Neuron (in vitro differentiated cells): ENCODE measurements around the gene UBL7.
"Not testable (repeated sequence)": the region's sequence is repeated elsewhere in the genome, so short reads cannot be mapped to it uniquely, and the experiment has no call there.

Source experiments
- H2AFZ ChIP-seq: one replicate; pipeline ENCODE4 v1.6.1; 2013; ENCODE audit warnings: low read depth, mild to moderate bottlenecking, inconsistent platforms, low read length, moderate library complexity
- H3K27me3 ChIP-seq: one replicate; pipeline ENCODE4 v1.6.1; 2013; ENCODE audit warnings: low read length; ENCODE audit not compliant: insufficient read depth
- H3K36me3 ChIP-seq: one replicate; pipeline ENCODE4 v1.6.1; 2013; ENCODE audit warnings: low read length; ENCODE audit not compliant: insufficient read depth
- H3K4me1 ChIP-seq: one replicate; pipeline ENCODE4 v1.6.1; 2013; ENCODE audit warnings: low read length; ENCODE audit not compliant: insufficient read depth
- H3K4me3 ChIP-seq: 2 replicates; pipeline ENCODE4 v1.5.1; 2013; ENCODE audit warnings: mild to moderate bottlenecking, low read length, moderate library complexity
- H3K9me3 ChIP-seq: one replicate; pipeline ENCODE4 v1.6.1; 2013; ENCODE audit warnings: low read length

UBL7 gene

GRCh38 chr15:74488776-74489175 lies 27.8 kb upstream of the UBL7 start:
- Histone ChIP-seq H3K36me3 (no peaks in the 10 kb centered on the region), H2AFZ (no peak overlapping the region), H3K27me3 (no peaks in the 10 kb centered on the region), H3K9me3 (no peaks in the 10 kb centered on the region), H3K4me1 (no peaks in the 10 kb centered on the region), H3K4me3 (no peak overlapping the region)

- Histone ChIP-seq H3K27me3 (no peaks in the 10 kb centered on the region), H3K9me3 (no peaks in the 10 kb centered on the region), H2AFZ (no peak overlapping the region), H3K4me1 (no peaks in the 10 kb centered on the region), H3K36me3 (peaks cover 3% of the 10 kb centered on the region), H3K4me3 (no peak overlapping the region)
Observed at GRCh38 chr15:74482661-74483060, 21.7 kb upstream of the UBL7 start.

GRCh38 chr15:74480364-74480763 lies 19.4 kb upstream of the UBL7 start:
- not testable (repeated sequence) for H2AFZ ChIP-seq, H3K4me1 ChIP-seq, H3K4me3 ChIP-seq, H3K27me3 ChIP-seq, H3K36me3 ChIP-seq, H3K9me3 ChIP-seq

GRCh38 chr15:74471621-74472020 lies 10.7 kb upstream of the UBL7 start:
- not testable (repeated sequence) for H2AFZ ChIP-seq, H3K4me3 ChIP-seq, H3K9me3 ChIP-seq, H3K27me3 ChIP-seq, H3K4me1 ChIP-seq
- H3K36me3 ChIP-seq = peaks cover 10% of the 10 kb centered on the region

- Histone ChIP-seq H3K9me3 (peaks cover 1% of the 10 kb centered on the region), H2AFZ (no peak overlapping the region), H3K4me3 (no peak overlapping the region), H3K36me3 (peaks cover 14% of the 10 kb centered on the region), H3K4me1 (no peaks in the 10 kb centered on the region), H3K27me3 (no peaks in the 10 kb centered on the region)
Observed at GRCh38 chr15:74470631-74471395, 9.9 kb upstream of the UBL7 start.

- Histone ChIP-seq H3K27me3 (no peaks in the 10 kb centered on the region), H3K9me3 (peaks cover 5% of the 10 kb centered on the region), H3K36me3 (peaks cover 14% of the 10 kb centered on the region), H3K4me1 (no peaks in the 10 kb centered on the region), H3K4me3 (no peak overlapping the region), H2AFZ (no peak overlapping the region)
Observed at GRCh38 chr15:74468341-74469032, 7.5 kb upstream of the UBL7 start.

- Histone ChIP-seq H3K27me3 (no peaks in the 10 kb centered on the region), H2AFZ (no peak overlapping the region), H3K4me1 (peaks cover 10% of the 10 kb centered on the region), H3K9me3 (peaks cover 5% of the 10 kb centered on the region), H3K4me3 (no peak overlapping the region), H3K36me3 (peaks cover 9% of the 10 kb centered on the region)
Observed at GRCh38 chr15:74466570-74466969, 5.6 kb upstream of the UBL7 start.

- Histone ChIP-seq H3K36me3 (peaks cover 9% of the 10 kb centered on the region), H3K4me3 (no peak overlapping the region), H3K9me3 (peaks cover 5% of the 10 kb centered on the region), H3K27me3 (no peaks in the 10 kb centered on the region), H3K4me1 (peaks cover 16% of the 10 kb centered on the region), H2AFZ (no peak overlapping the region)
Observed at GRCh38 chr15:74464897-74465296, 3.9 kb upstream of the UBL7 start.

GRCh38 chr15:74464216-74464615 lies 3.3 kb upstream of the UBL7 start:
- H3K9me3 ChIP-seq = peaks cover 5% of the 10 kb centered on the region
- no peaks in the 10 kb centered on the region for H3K27me3 ChIP-seq
- no peak overlapping the region for H2AFZ ChIP-seq
- peaks cover 16% of the 10 kb centered on the region for H3K4me1 ChIP-seq
- H3K4me3 ChIP-seq = no peak overlapping the region
- H3K36me3 ChIP-seq = peaks cover 9% of the 10 kb centered on the region

- H3K27me3 ChIP-seq = no peaks in the 10 kb centered on the region
- peaks cover 5% of the 10 kb centered on the region for H3K9me3 ChIP-seq
- peaks cover 16% of the 10 kb centered on the region for H3K4me1 ChIP-seq
- no peak overlapping the region for H3K4me3 ChIP-seq
- peaks cover 9% of the 10 kb centered on the region for H3K36me3 ChIP-seq
- H2AFZ ChIP-seq = no peak overlapping the region
Observed at GRCh38 chr15:74463634-74464033, 2.7 kb upstream of the UBL7 start.

- Histone ChIP-seq H3K4me1 (peaks cover 16% of the 10 kb centered on the region), H3K36me3 (peaks cover 4% of the 10 kb centered on the region), H3K27me3 (no peaks in the 10 kb centered on the region), H3K9me3 (peaks cover 5% of the 10 kb centered on the region), H2AFZ (peak overlapping the region; percentile 96), H3K4me3 (peak overlapping the region; percentile 94)
Observed at GRCh38 chr15:74461847-74462511, 1.0 kb upstream of the UBL7 start.

- Histone ChIP-seq H3K36me3 (peaks cover 11% of the 10 kb centered on the region), H3K4me3 (peak overlapping the region; percentile 94), H3K4me1 (peaks cover 16% of the 10 kb centered on the region), H3K27me3 (no peaks in the 10 kb centered on the region), H2AFZ (peak overlapping the region; percentile 96), H3K9me3 (peaks cover 4% of the 10 kb centered on the region)
Observed at GRCh38 chr15:74460298-74460697, 662 bp downstream of the UBL7 start.

- H3K27me3 ChIP-seq, H3K9me3 ChIP-seq, H2AFZ ChIP-seq: not testable (repeated sequence)
- H3K4me1 ChIP-seq = peaks cover 16% of the 10 kb centered on the region
- peak overlapping the region; percentile 94 for H3K4me3 ChIP-seq
- H3K36me3 ChIP-seq = peaks cover 16% of the 10 kb centered on the region
Observed at GRCh38 chr15:74459798-74460197, 1.2 kb downstream of the UBL7 start.
